ENCODE results near the gene TP53I11. TPM values are rescaled to one million over a fixed set of nuclear protein-coding genes. Genes with fewer than 3 reads are reported as not detected.

TP53I11 gene
- total RNA-seq, 1 experiment from 2014 or later = 17.7 TPM

- H3K9me3 Mint-ChIP-seq (ENCODE audit: unreplicated experiment) = no peaks in the 10 kb centered on the region
- H3K27me3 Mint-ChIP-seq (ENCODE audit: insufficient read depth, unreplicated experiment) = peaks cover 18% of the 10 kb centered on the region
- DNase-seq (ENCODE audit: unreplicated experiment) = no peak
- H3K4me3 Mint-ChIP-seq (ENCODE audit: unreplicated experiment) = no peak overlapping the region
- intact Hi-C loops (cut with micrococcal nuclease) = no loop called here
- no peaks in the 10 kb centered on the region for H3K36me3 Mint-ChIP-seq (ENCODE audit: insufficient read depth, unreplicated experiment)
- no peak overlapping the region for H3K27ac Mint-ChIP-seq (ENCODE audit: low read depth, unreplicated experiment)
- H3K4me1 Mint-ChIP-seq (ENCODE audit: insufficient read depth, unreplicated experiment) = no peaks in the 10 kb centered on the region
- BruUV-seq (replicated peaks) = no TSS peak
- POLR2A ChIA-PET = no interaction called here
- TF ChIP-seq CTCF (IDR thresholded peaks at IDR 0.05; ENCODE audit: unreplicated experiment) = no peak
- CTCF ChIA-PET = interaction anchor here (0.6 to 1.4 kb wide), 4 partner anchors 8 to 85 kb away, joined by 3 to 6 read pairs (median 3); no protein-coding TSS in a partner anchor
Measured at GRCh38 chr11:44903035-44903434, 47.6 kb downstream of the TP53I11 start.

- no TSS peak for BruUV-seq (replicated peaks)
Measured at GRCh38 chr11:44901786-44902185, 48.9 kb downstream of the TP53I11 start.

GRCh38 chr11:44901120-44901633, 49.5 kb downstream of the TP53I11 start:
- H3K27ac Mint-ChIP-seq (ENCODE audit: low read depth, unreplicated experiment) = no peak overlapping the region
- TF ChIP-seq CTCF (IDR thresholded peaks at IDR 0.05; ENCODE audit: unreplicated experiment) = no peak
- no peak overlapping the region for H3K4me3 Mint-ChIP-seq (ENCODE audit: unreplicated experiment)
- no peaks in the 10 kb centered on the region for H3K36me3 Mint-ChIP-seq (ENCODE audit: insufficient read depth, unreplicated experiment)
- no TSS peak for BruUV-seq (replicated peaks)
- POLR2A ChIA-PET = interaction anchor here (0.6 kb wide), 1 partner anchor 276 kb away, joined by 3 read pairs; no protein-coding TSS in a partner anchor
- no peaks in the 10 kb centered on the region for H3K4me1 Mint-ChIP-seq (ENCODE audit: insufficient read depth, unreplicated experiment)
- peaks cover 26% of the 10 kb centered on the region for H3K27me3 Mint-ChIP-seq (ENCODE audit: insufficient read depth, unreplicated experiment)
- DNase-seq (ENCODE audit: unreplicated experiment) = no peak
- no peaks in the 10 kb centered on the region for H3K9me3 Mint-ChIP-seq (ENCODE audit: unreplicated experiment)
- intact Hi-C loops (cut with micrococcal nuclease) = no loop called here
- CTCF ChIA-PET = interaction anchor here (0.5 to 2.2 kb wide), 5 partner anchors 10 to 284 kb away, joined by 3 to 9 read pairs (median 5); no protein-coding TSS in a partner anchor

More at GRCh38 chr11:44901786-44902185, 48.9 kb downstream of the TP53I11 start:
- Mint-ChIP-seq H3K4me1 (ENCODE audit: insufficient read depth, unreplicated experiment) (no peaks in the 10 kb centered on the region), H3K27me3 (ENCODE audit: insufficient read depth, unreplicated experiment) (peaks cover 26% of the 10 kb centered on the region), H3K4me3 (ENCODE audit: unreplicated experiment) (no peak overlapping the region), H3K36me3 (ENCODE audit: insufficient read depth, unreplicated experiment) (no peaks in the 10 kb centered on the region), H3K9me3 (ENCODE audit: unreplicated experiment) (no peaks in the 10 kb centered on the region), H3K27ac (ENCODE audit: low read depth, unreplicated experiment) (no peak overlapping the region)
- intact Hi-C loops (cut with micrococcal nuclease) = no loop called here
- no peak for DNase-seq (ENCODE audit: unreplicated experiment)
- CTCF ChIA-PET = interaction anchor here (0.5 to 1.7 kb wide), 4 partner anchors 135 to 284 kb away, joined by 3 to 7 read pairs (median 4); no protein-coding TSS in a partner anchor
- POLR2A ChIA-PET = no interaction called here
- TF ChIP-seq CTCF (IDR thresholded peaks at IDR 0.05; ENCODE audit: unreplicated experiment) = no peak

- H3K9me3 Mint-ChIP-seq (ENCODE audit: unreplicated experiment) = no peaks in the 10 kb centered on the region
- H3K27ac Mint-ChIP-seq (ENCODE audit: low read depth, unreplicated experiment) = no peak overlapping the region
- H3K4me3 Mint-ChIP-seq (ENCODE audit: unreplicated experiment) = no peak overlapping the region
- ChIA-PET CTCF (interaction anchor here (0.6 to 2.2 kb wide), 3 partner anchors 11 to 392 kb away, joined by 3 to 9 read pairs (median 4); no protein-coding TSS in a partner anchor), POLR2A (no interaction called here)
- TF ChIP-seq CTCF (IDR thresholded peaks at IDR 0.05; ENCODE audit: unreplicated experiment) = no peak
- no peaks in the 10 kb centered on the region for H3K4me1 Mint-ChIP-seq (ENCODE audit: insufficient read depth, unreplicated experiment)
- intact Hi-C loops (cut with micrococcal nuclease) = no loop called here
- H3K27me3 Mint-ChIP-seq (ENCODE audit: insufficient read depth, unreplicated experiment) = peaks cover 36% of the 10 kb centered on the region
- H3K36me3 Mint-ChIP-seq (ENCODE audit: insufficient read depth, unreplicated experiment) = no peaks in the 10 kb centered on the region
- peak; percentile 75 for DNase-seq (ENCODE audit: unreplicated experiment)
- BruUV-seq (replicated peaks) = no TSS peak
Measured at GRCh38 chr11:44899959-44900358, 50.7 kb downstream of the TP53I11 start.

All from MCF 10A (cell line).